ENCODE measurements around the gene MAZ. TPM values are rescaled to one million over a fixed set of nuclear protein-coding genes. Genes with fewer than 3 reads are reported as not detected.

Gene MAZ
- total and polyA plus RNA-seq, 2 experiments from 2014 or later: 186 to 310 TPM

- no peak overlapping the region for H3K27ac ChIP-seq
- no peaks in the 10 kb centered on the region for H3K9me3 ChIP-seq (ENCODE audit: low read depth)
- H3K4me1 ChIP-seq (ENCODE audit: low read depth): no peaks in the 10 kb centered on the region
- no peak for DNase-seq (ENCODE audit: low read depth in 1 of 2, low spot score in 1 of 2)
- no peak for TF ChIP-seq CTCF (IDR thresholded peaks at IDR 0.05; ENCODE audit: low read depth, low read length)
- H3K36me3 ChIP-seq: no peaks in the 10 kb centered on the region
- H3K4me3 ChIP-seq: no peak overlapping the region
- H3K27me3 ChIP-seq: no peaks in the 10 kb centered on the region
Measured at GRCh38 chr16:29761882-29762281, 44.4 kb upstream of the MAZ start.

- no peak for TF ChIP-seq CTCF (IDR thresholded peaks at IDR 0.05; ENCODE audit: low read depth, low read length)
Measured at GRCh38 chr16:29763326-29763725, 43.0 kb upstream of the MAZ start.

GRCh38 chr16:29765167-29766032 is 40.9 kb upstream of the MAZ start:
- no peak for DNase-seq (ENCODE audit: low read depth in 1 of 2, low spot score in 1 of 2)
- Histone ChIP-seq H3K4me1 (ENCODE audit: low read depth) (no peaks in the 10 kb centered on the region), H3K27me3 (no peaks in the 10 kb centered on the region), H3K36me3 (no peaks in the 10 kb centered on the region), H3K9me3 (ENCODE audit: low read depth) (no peaks in the 10 kb centered on the region), H3K27ac (no peak overlapping the region), H3K4me3 (no peak overlapping the region)
- TF ChIP-seq CTCF (IDR thresholded peaks at IDR 0.05; ENCODE audit: low read depth, low read length): no peak

More at GRCh38 chr16:29763326-29763725, 43.0 kb upstream of the MAZ start:
- Histone ChIP-seq H3K4me1 (ENCODE audit: low read depth) (no peaks in the 10 kb centered on the region), H3K27ac (no peak overlapping the region), H3K36me3 (no peaks in the 10 kb centered on the region), H3K4me3 (no peak overlapping the region), H3K9me3 (ENCODE audit: low read depth) (no peaks in the 10 kb centered on the region), H3K27me3 (no peaks in the 10 kb centered on the region)
- no peak for DNase-seq (ENCODE audit: low read depth in 1 of 2, low spot score in 1 of 2)

- Histone ChIP-seq H3K36me3 (no peaks in the 10 kb centered on the region), H3K4me3 (no peak overlapping the region), H3K9me3 (ENCODE audit: low read depth) (no peaks in the 10 kb centered on the region), H3K4me1 (ENCODE audit: low read depth) (no peaks in the 10 kb centered on the region), H3K27me3 (no peaks in the 10 kb centered on the region), H3K27ac (no peak overlapping the region)
- no peak for DNase-seq (ENCODE audit: low read depth in 1 of 2, low spot score in 1 of 2)
- TF ChIP-seq CTCF (IDR thresholded peaks at IDR 0.05; ENCODE audit: low read depth, low read length): no peak
Measured at GRCh38 chr16:29766571-29766970, 39.8 kb upstream of the MAZ start.

- no peak overlapping the region for H3K4me3 ChIP-seq
- no peaks in the 10 kb centered on the region for H3K4me1 ChIP-seq (ENCODE audit: low read depth)
- no peaks in the 10 kb centered on the region for H3K27me3 ChIP-seq
- no peaks in the 10 kb centered on the region for H3K36me3 ChIP-seq
- no peak for DNase-seq (ENCODE audit: low read depth in 1 of 2, low spot score in 1 of 2)
- H3K27ac ChIP-seq: no peak overlapping the region
- H3K9me3 ChIP-seq (ENCODE audit: low read depth): no peaks in the 10 kb centered on the region
- TF ChIP-seq CTCF (IDR thresholded peaks at IDR 0.05; ENCODE audit: low read depth, low read length): no peak
Measured at GRCh38 chr16:29767062-29767461, 39.3 kb upstream of the MAZ start.

Data from cardiac muscle cell (in vitro differentiated cells and primary cell).